Measurements from ENCODE around the gene TTC12. TPM values are rescaled to one million over a fixed set of nuclear protein-coding genes. Genes with fewer than 3 reads are reported as not detected.

The TTC12 gene
- total and polyA plus RNA-seq, 2 donors (not counting 3 experiments of a cell fraction or from before 2014, with no cell fraction given), result 2.2 to 2.9 TPM

- Histone ChIP-seq H3K4me1 (ENCODE audit: control insufficient read depth, extremely low read depth, insufficient read depth, low read length) (no peaks in the 10 kb centered on the region), H3K79me2 (ENCODE audit: control insufficient read depth, insufficient read depth, low read length) (no peaks in the 10 kb centered on the region), H3K9me3 (replicated peaks; ENCODE audit: control insufficient read depth, insufficient read depth, low read length) (no peaks in the 10 kb centered on the region), H3K4me2 (ENCODE audit: insufficient read depth, low read length) (no peak overlapping the region), H3K9ac (replicated peaks; ENCODE audit: extremely low read depth, insufficient read depth, low read length) (no peak overlapping the region), H4K20me1 (replicated peaks; ENCODE audit: control insufficient read depth, extremely low read depth, insufficient read depth, low read length) (no peaks in the 10 kb centered on the region), H3K36me3 (ENCODE audit: control insufficient read depth in 2 of 2, extremely low read depth in 1 of 2, insufficient read depth in 2 of 2, low read length in 2 of 2) (no peaks in the 10 kb centered on the region), H2AFZ (ENCODE audit: low read depth, low read length) (no peak overlapping the region), H3K27me3 (ENCODE audit: control insufficient read depth in 2 of 2, insufficient read depth in 2 of 2, low read length in 2 of 2) (no peaks in the 10 kb centered on the region), H3K9me1 (replicated peaks; ENCODE audit: control insufficient read depth, extremely low read depth, insufficient read depth, low read length) (no peaks in the 10 kb centered on the region), H3K27ac (ENCODE audit: insufficient read depth, low read depth, low read length) (no peak overlapping the region), H3K4me3 (replicated peaks in 1 of 3; ENCODE audit: insufficient read depth in 1 of 3, low read depth in 1 of 3, low read length in 3 of 3) (no peak overlapping the region)
- CTCF ChIA-PET, result no interaction called here
- BruUV-seq (replicated peaks), result no TSS peak
- intact Hi-C loops (cut with micrococcal nuclease) (no loop called here), dilution Hi-C loops (cut with MboI; ENCODE audit: extremely low pct_ligation_motif_present, low sequenced_read_pairs) (no loop called here)
- TF ChIP-seq EZH2 (IDR thresholded peaks at IDR 0.05; ENCODE audit: borderline replicate concordance, low read depth, low read length, severe bottlenecking), result no peak
- TF ChIP-seq, protein P1, sequence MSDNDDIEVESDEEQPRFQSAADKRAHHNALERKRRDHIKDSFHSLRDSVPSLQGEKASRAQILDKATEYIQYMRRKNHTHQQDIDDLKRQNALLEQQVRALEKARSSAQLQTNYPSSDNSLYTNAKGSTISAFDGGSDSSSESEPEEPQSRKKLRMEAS (IDR thresholded peaks at IDR 0.05; ENCODE audit: insufficient read depth, insufficient read length), result no peak
- no peak for TF ChIP-seq MYC (IDR thresholded peaks at IDR 0.05; ENCODE audit: low read depth, low read length)
- TF ChIP-seq CTCF (IDR thresholded peaks at IDR 0.05; ENCODE audit: extremely low read depth in 1 of 2, insufficient read depth in 1 of 2, low read depth in 1 of 2, low read length in 2 of 2), result no peak
- TF ChIP-seq JUN (IDR thresholded peaks at IDR 0.05; ENCODE audit: borderline replicate concordance, insufficient read depth, insufficient read length, low read depth), result no peak
- TF ChIP-seq GATA2 (IDR thresholded peaks at IDR 0.05; ENCODE audit: insufficient read depth, insufficient read length, low read depth, low read length), result no peak
- no peak for TF ChIP-seq POLR2AphosphoS5 (IDR thresholded peaks at IDR 0.05; ENCODE audit: insufficient read depth, low read depth, low read length)
- no peak for TF ChIP-seq POLR2A (IDR thresholded peaks at IDR 0.05; ENCODE audit: low read depth, low read length)
- no peak for TF ChIP-seq FOS (IDR thresholded peaks at IDR 0.05; ENCODE audit: borderline replicate concordance, insufficient read depth, low read length)
- POLR2A ChIA-PET, result no interaction called here
- no peak for DNase-seq (ENCODE audit: low read depth, low spot score)
- no peak for FAIRE-seq
These were observed 35.9 kb upstream of the TTC12 start for GRCh38 chr11:113278481-113278880.
